Gastroesophageal sphincter (tissue), 3 donors: ENCODE results near the gene GSAP.

Experiments used
- CTCF ChIP-seq, 4 experiments: fragments of 200-600 bp in 2 of 4; fragments of 450-650 bp in 2 of 4; sonication (generic) in 1 of 4; IDR thresholded peaks; one replicate each; pipeline ENCODE4 v1.5.1; 2017 to 2019; ENCODE audit warnings: antibody characterized with exemption in 4 of 4, mild to moderate bottlenecking in 2 of 4, moderate library complexity in 2 of 4
- EP300 ChIP-seq: sonication (generic); formaldehyde crosslinking; IDR thresholded peaks from one replicate; pipeline ENCODE4 v1.6.1; 2017; ENCODE audit warnings: antibody characterized with exemption, mild to moderate bottlenecking
- POLR2A ChIP-seq, 2 donors: fragments of 450-650 bp; IDR thresholded peaks; one replicate each; pipeline ENCODE4 v1.6.1; 2017; ENCODE audit warnings: antibody characterized with exemption in 2 of 2, mild to moderate bottlenecking in 2 of 2, moderate library complexity in 1 of 2
- POLR2AphosphoS5 ChIP-seq: sonication (generic); formaldehyde crosslinking; IDR thresholded peaks from one replicate; pipeline ENCODE4 v1.6.1; 2017; ENCODE audit warnings: antibody characterized with exemption

GRCh38 chr7:77465256-77465655 is 49.1 kb upstream of the GSAP start:
- TF ChIP-seq EP300: no peak
- TF ChIP-seq CTCF (IDR thresholded peaks at IDR 0.05): no peak
- TF ChIP-seq POLR2AphosphoS5: no peak
- TF ChIP-seq POLR2A (IDR thresholded peaks at IDR 0.05): no peak
